GM18907 (cell line): ENCODE measurements around the gene RNLS.
"Not testable (repeated sequence)": the region's sequence is repeated elsewhere in the genome, so short reads cannot be mapped to it uniquely, and the experiment has no call there.

ENCODE experiments used
- ATAC-seq: cut with Tn5 transposase; IDR thresholded peaks from one replicate; pipeline ENCODE4 v1.9.1; 2021; ENCODE audit warnings: mild to moderate bottlenecking, moderate library complexity; ENCODE audit not compliant: unreplicated experiment

RNLS gene

DNA sequence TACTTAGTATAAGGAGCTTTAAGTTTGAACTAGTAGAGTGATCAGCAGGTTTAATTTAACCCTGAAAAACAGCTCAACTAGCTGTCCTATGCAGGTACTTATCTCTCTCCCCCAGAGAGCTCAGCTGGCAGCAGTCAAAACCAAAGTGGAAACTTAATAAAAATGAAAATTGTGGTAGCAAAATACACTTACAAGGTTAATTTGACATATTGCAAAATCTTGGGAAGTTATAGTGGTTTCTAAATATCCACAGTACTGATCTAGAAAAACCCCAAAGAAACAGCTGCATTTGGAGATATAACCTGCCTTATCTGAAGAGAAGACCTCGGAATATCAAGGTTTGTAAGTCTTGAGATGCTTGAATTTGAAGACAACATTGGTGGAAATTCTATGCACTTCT is 269.2 kb downstream of the RNLS start:
- no peak for ATAC-seq

- ATAC-seq: no peak
Measured at GRCh38 chr10:88312855-88313254, 270.3 kb downstream of the RNLS start.

DNA sequence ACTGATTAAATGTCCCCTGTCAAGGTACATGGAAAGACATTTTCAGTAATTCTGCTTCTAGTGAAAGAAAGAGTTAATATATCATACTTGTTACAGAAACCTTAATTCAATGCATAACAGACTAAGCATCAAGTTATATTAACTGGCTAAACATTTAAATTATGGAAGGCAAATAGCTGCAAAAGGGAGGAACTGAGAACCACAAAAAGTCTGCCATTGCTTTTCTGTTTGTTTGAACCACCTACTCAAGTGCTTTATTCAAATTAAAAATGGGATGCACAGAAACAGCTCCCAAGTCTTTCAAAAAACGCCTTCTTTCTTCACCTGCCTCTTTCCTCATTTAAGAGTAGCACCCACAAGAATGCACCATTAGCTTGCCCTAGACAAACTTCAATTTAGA is 271.9 kb downstream of the RNLS start:
- ATAC-seq: no peak

DNA sequence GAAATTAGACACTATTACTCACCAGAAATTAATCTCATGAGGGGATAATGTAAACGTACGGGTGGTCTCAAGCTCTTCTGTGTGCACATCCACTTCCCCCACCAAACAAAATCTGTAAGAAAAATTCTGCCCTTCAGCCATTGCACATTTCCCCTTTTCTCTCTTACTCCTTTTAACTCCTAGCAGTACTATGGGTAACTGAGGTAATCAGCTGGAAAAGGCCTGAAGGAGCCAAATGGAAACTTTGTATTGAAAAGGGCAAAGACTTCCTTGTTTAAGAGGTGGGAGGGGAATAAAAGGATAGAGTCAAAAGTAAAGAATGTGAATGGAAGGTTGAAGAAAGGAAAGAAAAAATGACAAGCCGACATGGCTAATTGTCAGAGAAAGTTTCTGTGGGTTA is 273.8 kb downstream of the RNLS start:
- ATAC-seq: no peak

- not testable (repeated sequence) for ATAC-seq
Measured at GRCh38 chr10:88308361-88308760, 274.8 kb downstream of the RNLS start.

- ATAC-seq: no peak
Measured at GRCh38 chr10:88299787-88300186, 283.3 kb downstream of the RNLS start.

GRCh38 chr10:88297103-88297502 is 286.0 kb downstream of the RNLS start:
- no peak for ATAC-seq

DNA sequence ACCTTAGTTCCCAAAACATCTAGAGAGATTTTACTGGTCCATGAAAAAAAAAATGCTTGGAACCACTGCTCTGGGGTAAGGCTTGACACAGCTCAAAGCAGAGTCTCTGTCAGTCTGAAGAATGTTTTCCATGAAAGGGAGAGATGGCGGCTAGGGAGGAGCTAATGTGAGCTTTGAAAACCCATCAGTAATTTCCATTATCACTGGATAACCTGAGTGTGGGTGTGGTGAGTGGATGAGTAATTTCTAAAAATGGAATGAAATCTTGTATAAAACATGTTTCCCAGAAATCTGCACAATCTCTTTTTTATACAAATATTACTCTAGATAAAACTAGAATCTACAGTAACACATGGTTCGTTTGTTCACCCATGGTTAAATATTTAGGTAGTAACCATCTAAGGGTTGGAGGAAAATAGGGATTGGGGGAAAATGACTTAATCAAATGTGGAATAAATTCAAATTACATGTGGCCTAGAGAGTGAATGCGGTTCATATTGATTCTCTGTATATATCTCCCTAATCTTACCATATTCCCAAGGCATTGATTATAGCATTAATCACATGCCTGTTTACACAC is 289.4 kb downstream of the RNLS start:
- no peak for ATAC-seq

DNA sequence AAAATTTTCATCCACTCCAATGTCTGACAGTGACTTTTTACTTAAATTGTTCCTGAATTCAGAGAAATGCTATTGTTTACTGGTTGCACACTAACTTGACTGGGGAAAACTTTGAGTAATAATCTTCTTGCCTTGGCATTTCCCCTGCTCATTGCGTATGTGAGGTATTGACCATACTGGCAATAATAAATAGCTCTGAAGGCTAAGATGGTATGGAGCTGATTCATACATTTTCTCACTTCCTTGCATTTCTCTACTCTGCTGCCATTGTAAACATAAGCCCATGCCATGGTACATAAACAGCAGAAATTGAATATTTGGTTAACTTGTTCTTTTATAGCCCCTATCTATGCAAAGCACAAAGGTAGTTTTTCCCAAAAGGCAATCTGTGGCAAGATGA is 290.0 kb downstream of the RNLS start:
- no peak for ATAC-seq

GRCh38 chr10:88292185-88292514 is 291.0 kb downstream of the RNLS start:
- ATAC-seq: no peak

DNA sequence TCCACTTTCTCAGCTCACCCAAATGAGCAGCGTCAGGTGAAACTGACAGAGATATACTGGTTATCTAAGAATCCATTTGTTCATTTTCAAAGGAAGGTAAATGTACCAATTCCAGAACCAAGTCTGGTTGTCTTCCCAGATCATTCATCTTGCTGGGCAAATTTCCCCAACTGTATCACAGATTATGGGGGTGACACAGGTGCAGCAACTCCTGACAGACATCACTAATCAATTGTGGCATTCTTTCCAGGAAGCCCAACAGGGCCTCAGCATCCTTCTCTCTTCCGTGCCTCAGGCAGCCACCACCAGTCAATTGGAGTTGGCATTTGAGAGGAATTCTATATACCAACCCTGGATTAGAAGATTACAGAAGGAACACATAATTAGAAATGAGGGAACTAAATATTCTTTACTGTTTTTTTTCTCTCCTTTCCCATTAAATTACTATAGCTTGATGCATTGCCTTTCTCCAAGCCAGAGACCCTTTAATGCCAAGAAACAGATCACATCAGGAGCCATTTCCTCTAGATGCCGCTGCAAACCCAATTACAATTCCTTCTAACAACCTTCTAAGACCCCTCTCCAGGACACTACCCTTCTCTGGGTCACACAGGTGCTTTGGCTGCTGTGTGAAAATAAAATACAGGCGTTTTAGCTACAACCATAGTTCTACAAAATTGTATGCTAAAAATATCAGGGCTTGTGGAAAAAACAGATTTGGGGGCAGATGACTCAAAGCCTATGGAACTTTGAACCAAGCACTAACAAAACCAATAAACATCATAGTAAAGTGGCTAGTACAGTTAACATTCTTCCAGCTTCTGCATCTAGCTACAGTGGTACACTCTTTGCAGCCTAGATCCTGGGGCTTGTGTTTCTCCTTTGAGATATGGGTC is 291.6 kb downstream of the RNLS start:
- no peak for ATAC-seq

- ATAC-seq: no peak
Measured at GRCh38 chr10:88289342-88289741, 293.8 kb downstream of the RNLS start.

- peak; percentile 60 for ATAC-seq
Measured at GRCh38 chr10:88288320-88289059, 294.6 kb downstream of the RNLS start.

DNA sequence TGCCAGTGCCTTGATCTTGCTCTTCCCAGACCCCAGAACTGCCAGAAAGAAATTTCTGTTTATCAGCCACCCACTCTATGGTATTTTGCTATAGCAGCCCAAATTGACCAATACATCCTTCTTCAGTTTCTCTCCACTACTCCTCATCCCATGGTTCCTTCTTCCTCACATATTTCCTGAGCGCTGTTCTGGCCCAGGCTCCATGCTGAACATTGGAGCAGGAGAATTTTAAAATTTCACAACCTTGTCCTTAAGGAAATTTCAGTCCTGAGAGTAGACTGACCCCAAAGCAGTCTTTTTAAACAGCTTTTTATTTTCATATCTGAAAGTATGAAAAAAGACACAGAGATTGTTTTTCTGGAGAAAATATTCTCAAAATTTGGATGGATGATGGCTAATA is 297.1 kb downstream of the RNLS start:
- ATAC-seq: no peak

DNA sequence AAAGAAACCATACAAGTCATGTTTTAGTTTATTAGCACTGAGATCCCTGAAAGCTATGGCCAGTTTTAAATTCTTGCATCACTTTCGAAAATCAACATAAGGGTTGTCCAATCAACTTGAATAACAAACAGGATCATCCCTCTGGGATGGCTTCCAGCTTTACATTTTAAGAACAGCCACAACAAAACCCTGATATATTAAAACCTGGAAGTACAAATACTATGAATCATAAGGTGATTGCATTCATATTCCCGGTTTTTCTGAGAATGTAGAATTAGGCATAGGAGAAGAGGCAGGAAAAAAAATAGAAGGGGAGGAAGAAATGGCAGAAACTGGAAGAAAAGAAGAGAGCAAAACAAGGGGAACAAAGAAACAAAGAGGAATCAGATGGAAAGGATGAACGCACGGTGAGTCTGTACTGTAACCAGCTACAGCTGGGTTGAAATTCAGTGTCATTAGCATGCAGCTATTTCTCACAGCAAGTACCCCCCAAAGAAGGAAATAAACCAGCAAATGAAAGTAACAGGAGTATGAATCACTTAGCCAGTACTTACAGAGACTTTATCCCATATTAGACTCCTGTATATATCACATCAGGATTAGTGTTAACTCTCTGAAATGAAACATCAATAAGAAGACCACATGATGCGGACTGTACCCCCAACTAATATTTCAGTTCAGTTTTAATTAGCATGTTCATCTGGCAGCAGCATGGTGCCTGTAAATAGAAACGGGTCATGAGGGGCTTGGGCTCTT is 301.3 kb downstream of the RNLS start:
- ATAC-seq: no peak

- no peak for ATAC-seq
Measured at GRCh38 chr10:88280518-88280917, 302.6 kb downstream of the RNLS start.

- ATAC-seq: no peak
Measured at GRCh38 chr10:88278912-88279311, 304.2 kb downstream of the RNLS start.

DNA sequence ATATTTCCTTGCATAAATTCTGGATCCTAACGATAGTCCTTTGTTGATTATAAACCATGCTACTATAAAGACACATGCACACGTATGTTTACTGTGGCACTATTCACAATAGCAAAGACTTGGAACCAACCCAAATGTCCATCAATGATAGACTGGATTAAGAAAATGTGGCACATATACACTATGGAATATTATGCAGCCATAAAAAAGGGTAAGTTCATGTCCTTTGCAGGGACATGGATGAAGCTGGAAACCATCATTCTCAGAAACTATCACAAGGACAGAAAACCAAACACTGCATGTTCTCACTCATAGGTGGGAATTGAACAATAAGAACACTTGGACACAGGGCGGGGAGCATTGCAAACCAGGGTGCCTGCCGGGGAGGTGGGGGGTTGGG is 306.2 kb downstream of the RNLS start:
- ATAC-seq: not testable (repeated sequence)

DNA sequence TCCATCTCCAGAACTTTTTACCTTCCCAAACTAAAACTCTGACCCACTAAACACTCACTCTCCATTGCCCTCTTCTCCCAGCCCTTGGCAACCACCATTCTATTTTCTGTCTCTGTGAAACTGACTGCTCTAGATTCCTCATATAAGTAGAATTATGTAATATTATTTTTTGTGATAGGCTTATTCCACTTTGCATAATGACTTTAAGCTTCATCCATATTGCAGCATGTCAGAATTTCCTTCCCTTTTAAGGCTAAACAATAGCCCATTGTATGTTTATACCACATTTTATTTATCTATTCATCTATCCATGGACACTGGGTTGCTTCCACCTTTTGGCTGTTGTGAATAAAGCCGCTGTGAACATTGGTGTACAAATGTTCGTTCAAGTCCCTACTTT is 308.8 kb downstream of the RNLS start:
- ATAC-seq: no peak

DNA sequence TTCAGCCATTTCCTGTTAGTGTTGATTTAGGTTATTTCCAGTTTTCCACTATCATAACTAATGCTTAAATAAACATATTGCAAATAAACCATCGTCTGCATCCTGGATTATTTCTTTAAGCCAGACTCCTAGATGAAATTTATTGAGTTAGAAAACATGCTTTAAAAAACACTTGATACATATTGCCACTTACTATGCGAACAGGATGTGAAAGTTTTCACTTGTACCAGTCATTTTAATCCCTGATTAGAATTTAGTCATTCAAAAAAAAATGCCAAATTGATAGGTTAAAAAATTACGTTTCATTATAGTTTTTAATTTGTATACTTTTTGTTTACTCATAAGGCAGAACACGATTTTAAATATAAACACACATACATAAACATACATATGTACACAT is 309.6 kb downstream of the RNLS start:
- ATAC-seq: no peak
